ENCODE results near the gene SLC15A2. TPM values are rescaled to one million over a fixed set of nuclear protein-coding genes. Genes with fewer than 3 reads are reported as not detected.

Gene SLC15A2
- polyA plus RNA-seq, 3 donors = 0.37 to 5.4 (median 0.62) TPM

DNA sequence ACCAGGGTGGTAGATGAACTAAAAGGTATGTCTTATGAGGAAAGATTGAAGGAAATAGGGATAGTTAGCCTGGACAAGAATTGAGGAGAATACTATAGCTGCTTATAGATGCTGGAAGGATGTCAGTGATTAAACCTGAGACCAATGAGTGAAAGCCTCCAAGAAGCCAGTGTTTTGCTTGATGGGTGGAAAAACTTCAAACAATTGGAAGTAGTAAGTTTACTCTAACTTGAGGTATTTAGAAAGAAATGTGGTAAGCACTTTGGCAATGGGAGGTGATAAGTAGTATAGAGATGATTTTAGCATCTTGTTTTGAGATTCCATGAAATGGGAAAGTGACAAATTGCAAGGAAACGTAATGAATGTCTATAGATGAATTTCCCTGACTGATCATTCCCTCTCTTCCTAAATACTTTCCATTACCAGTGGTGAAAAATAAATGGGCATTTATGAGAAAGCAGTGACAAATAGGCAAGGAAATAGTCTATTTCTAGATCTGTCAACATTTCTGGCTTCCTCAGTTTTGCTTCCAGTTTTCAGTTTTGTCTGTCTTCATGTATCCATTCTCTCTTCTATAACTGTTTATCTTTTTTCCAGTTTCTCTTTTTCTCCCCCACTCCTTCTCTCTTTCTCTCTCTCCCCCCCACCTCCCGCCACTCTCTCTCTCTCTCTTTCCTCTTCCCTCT, 19.2 kb downstream of the SLC15A2 start:
- 0% methylated on average over 1 of the region's 2 CpGs for WGBS (ENCODE audit: insufficient coverage)
- Mint-ChIP-seq H3K27ac (peak overlapping the region; percentile 1 to 91 (median 63)), H3K4me3 (peak overlapping the region; percentile 68 to 75), H3K36me3 (peaks cover 51 to 80% of the 10 kb centered on the region in 2 donors), H3K27me3 (ENCODE audit: low read depth in 3 of 3) (no peaks in the 10 kb centered on the region), H3K4me1 (peaks cover 33% of the 10 kb centered on the region), H3K9me3 (peaks cover 0 to 2% (median 0%) of the 10 kb centered on the region in 7 donors)
- peaks cover 26 to 70% of the 10 kb centered on the region in 2 donors for H3K36me3 ChIP-seq (replicated peaks in 1 of 2; ENCODE audit: control insufficient read depth in 1 of 2, insufficient read depth in 2 of 2, low read length in 2 of 2)
- H2AFZ ChIP-seq (ENCODE audit: insufficient read depth, low read depth, low read length, poor library complexity, severe bottlenecking) = peak overlapping the region; percentile 54
- no peak for TF ChIP-seq CTCF (IDR thresholded peaks at IDR 0.05)
- intact Hi-C loops (cut with micrococcal nuclease) = no loop called here
- peak overlapping the region; percentile 45 for H3K9ac ChIP-seq (ENCODE audit: insufficient read depth, low read length, poor library complexity, severe bottlenecking)
- peak overlapping the region; percentile 69 for H3K4me2 ChIP-seq (replicated peaks; ENCODE audit: extremely low read depth, low read length, poor library complexity, severe bottlenecking)
- no peaks in the 10 kb centered on the region for H3K9me3 ChIP-seq (replicated peaks in 1 of 2; ENCODE audit: control insufficient read depth in 1 of 2, insufficient read depth in 1 of 2, low read length in 2 of 2)
- H3K4me3 ChIP-seq (replicated peaks in 1 of 3; ENCODE audit: low read depth in 2 of 3, low read length in 3 of 3) = peak overlapping the region; percentile 3 to 70 (median 36)
- no peak for DNase-seq
- no peaks in the 10 kb centered on the region for H4K20me1 ChIP-seq (ENCODE audit: insufficient read depth, low read length)
- H3K79me2 ChIP-seq (ENCODE audit: insufficient read depth, low read length) = no peaks in the 10 kb centered on the region
- H3K4me1 ChIP-seq (ENCODE audit: control insufficient read depth in 1 of 2, insufficient read depth in 2 of 2, low read length in 2 of 2) = peaks cover 23 to 24% of the 10 kb centered on the region in 2 donors
- H3K27me3 ChIP-seq (ENCODE audit: control insufficient read depth in 2 of 2, insufficient read depth in 2 of 2, low read length in 2 of 2) = no peaks in the 10 kb centered on the region
- peak overlapping the region in 1 of 2 donors; percentile 80 for H3K27ac ChIP-seq (ENCODE audit: low read depth in 1 of 2, low read length in 2 of 2)

DNA sequence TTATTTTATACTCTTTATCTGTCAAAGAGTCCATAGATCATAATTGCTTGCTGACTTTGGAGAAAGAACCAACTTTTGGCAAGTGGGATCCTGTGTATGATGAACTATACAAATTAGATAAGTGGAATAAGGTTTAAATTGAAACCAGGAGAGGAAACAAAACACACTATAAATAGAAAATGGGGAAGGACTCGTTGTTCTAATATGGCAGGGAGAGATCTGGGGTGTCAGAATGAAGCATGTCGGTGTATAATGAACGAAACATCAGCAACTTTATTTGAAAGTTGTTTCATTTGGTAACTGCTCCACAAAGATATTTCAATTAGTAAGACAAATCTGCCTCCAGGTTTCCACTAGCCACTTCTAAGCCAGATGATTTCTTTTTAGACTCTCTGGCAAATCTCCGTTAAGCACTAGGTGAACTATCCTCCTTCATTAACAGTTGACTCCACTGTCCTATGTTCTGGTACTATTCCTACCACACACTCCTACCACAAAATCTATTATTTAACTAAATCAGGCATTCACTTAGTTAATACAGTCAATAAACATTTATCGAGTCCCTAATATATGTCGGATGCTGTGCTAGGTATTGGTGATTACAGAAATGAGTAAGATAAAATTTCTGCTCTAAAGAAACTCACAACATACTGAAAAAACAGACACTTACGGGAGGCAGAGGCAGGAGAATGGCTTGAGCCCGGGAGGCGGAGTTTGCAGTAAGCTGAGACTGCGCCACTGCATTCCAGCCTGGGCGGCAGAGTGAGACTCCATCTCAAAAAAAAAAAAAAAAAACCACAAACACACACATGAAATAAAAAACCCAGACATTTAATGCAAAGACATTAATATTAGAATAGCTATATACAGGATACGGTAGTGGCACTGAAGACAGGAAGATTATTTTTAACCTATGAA, 20.1 kb downstream of the SLC15A2 start:
- no peaks in the 10 kb centered on the region for H3K9me3 Mint-ChIP-seq
- Histone ChIP-seq H3K27ac (ENCODE audit: low read depth in 1 of 2, low read length in 2 of 2) (peak overlapping the region in 1 of 2 donors; percentile 80), H3K4me2 (replicated peaks; ENCODE audit: extremely low read depth, low read length, poor library complexity, severe bottlenecking) (peak overlapping the region; percentile 69), H3K9me3 (replicated peaks in 1 of 2; ENCODE audit: control insufficient read depth in 1 of 2, insufficient read depth in 1 of 2, low read length in 2 of 2) (no peaks in the 10 kb centered on the region), H3K4me3 (replicated peaks in 1 of 3; ENCODE audit: low read depth in 2 of 3, low read length in 3 of 3) (peak overlapping the region; percentile 3 to 70 (median 36)), H2AFZ (ENCODE audit: insufficient read depth, low read depth, low read length, poor library complexity, severe bottlenecking) (peak overlapping the region; percentile 54), H3K36me3 (replicated peaks in 1 of 2; ENCODE audit: control insufficient read depth in 1 of 2, insufficient read depth in 2 of 2, low read length in 2 of 2) (peaks cover 23 to 72% of the 10 kb centered on the region in 2 donors), H3K79me2 (ENCODE audit: insufficient read depth, low read length) (no peaks in the 10 kb centered on the region), H3K4me1 (ENCODE audit: control insufficient read depth in 1 of 2, insufficient read depth in 2 of 2, low read length in 2 of 2) (peaks cover 23 to 24% of the 10 kb centered on the region in 2 donors), H3K9ac (ENCODE audit: insufficient read depth, low read length, poor library complexity, severe bottlenecking) (peak overlapping the region; percentile 45), H3K27me3 (ENCODE audit: control insufficient read depth in 2 of 2, insufficient read depth in 2 of 2, low read length in 2 of 2) (no peaks in the 10 kb centered on the region), H4K20me1 (ENCODE audit: insufficient read depth, low read length) (no peaks in the 10 kb centered on the region)
- H3K36me3 Mint-ChIP-seq = peaks cover 52 to 82% of the 10 kb centered on the region in 2 donors
- H3K27ac Mint-ChIP-seq = peak overlapping the region; percentile 11 to 91 (median 63)
- H3K4me1 Mint-ChIP-seq = peaks cover 33% of the 10 kb centered on the region
- DNase-seq = peak in 1 of 3 donors; percentile 6
- 83% methylated on average over 1 of the region's 12 CpGs for WGBS (ENCODE audit: insufficient coverage)
- H3K27me3 Mint-ChIP-seq (ENCODE audit: low read depth in 3 of 3) = no peaks in the 10 kb centered on the region
- intact Hi-C loops (cut with micrococcal nuclease) = no loop called here
- H3K4me3 Mint-ChIP-seq = peak overlapping the region; percentile 68 to 75
- no peak for TF ChIP-seq CTCF (IDR thresholded peaks at IDR 0.05)
